ENCODE results near the gene DOK4. TPM values are rescaled to one million over a fixed set of nuclear protein-coding genes. Genes with fewer than 3 reads are reported as not detected.

Gene DOK4
- total RNA-seq, 1 experiment from 2014 or later: 27.4 TPM

DNA sequence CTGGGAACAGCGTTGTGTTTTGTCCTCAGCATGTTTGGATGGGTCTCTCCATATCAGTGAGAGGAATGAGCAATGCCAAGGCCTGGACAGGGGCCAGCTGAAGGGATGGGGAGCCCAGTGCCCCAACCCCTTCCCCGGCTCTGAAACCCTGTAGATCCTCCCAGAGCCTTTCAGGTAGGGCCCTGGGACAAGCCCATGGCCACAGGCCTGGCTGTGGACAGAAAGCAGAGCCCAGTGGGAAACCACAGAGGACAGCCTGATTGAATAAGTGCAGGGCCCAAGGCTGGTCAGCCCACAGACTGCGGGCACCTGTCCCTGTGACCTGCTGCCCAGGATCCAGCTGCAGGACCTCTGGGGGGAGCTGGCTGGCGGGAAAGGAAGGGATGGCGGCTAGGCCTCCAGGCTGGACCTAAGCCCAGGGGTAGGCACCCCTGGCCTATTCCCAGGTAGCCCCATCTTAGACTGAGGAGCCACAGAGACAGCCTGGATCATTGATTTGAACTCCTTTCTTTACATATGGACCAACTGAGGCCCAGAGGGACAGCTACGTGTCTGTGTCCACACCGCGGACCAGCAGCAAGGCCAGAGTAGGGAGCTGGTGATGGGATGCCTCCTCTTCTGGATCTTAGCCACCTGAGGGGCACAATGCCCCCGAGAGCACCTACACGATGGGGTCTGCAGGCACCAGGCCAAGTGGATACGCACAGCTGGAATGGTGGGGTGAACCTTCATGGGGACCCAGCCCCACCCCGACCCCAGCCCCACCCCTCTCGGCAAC is 48.8 kb upstream of the DOK4 start:
- Histone ChIP-seq H3K9me2 (ENCODE audit: insufficient read depth) (no peaks in the 10 kb centered on the region), H2AFZ (no peak overlapping the region), H3K4me3 (no peak overlapping the region), H3K79me2 (ENCODE audit: low read depth) (no peaks in the 10 kb centered on the region), H3K27me3 (ENCODE audit: insufficient read depth, low read depth) (0 out of 2 replicates have a peak, but pooled peaks cover 4% of the 10 kb centered on the region), H4K20me1 (ENCODE audit: insufficient read depth) (no peaks in the 10 kb centered on the region), H3K27ac (no peak overlapping the region), H3K9me3 (ENCODE audit: insufficient read depth, low read depth) (no peaks in the 10 kb centered on the region), H3K4me1 (replicated peaks; ENCODE audit: insufficient read depth) (no peaks in the 10 kb centered on the region; the same call in 1 of the 2 replicates), H3K4me2 (peak overlapping the region; percentile 67; the same call in 1 of the 2 replicates), H3K36me3 (ENCODE audit: low read depth) (no peaks in the 10 kb centered on the region), H3F3A (ENCODE audit: insufficient read depth, low read depth) (peaks cover 10% of the 10 kb centered on the region)
- intact Hi-C loops (cut with micrococcal nuclease; ENCODE audit: unreplicated experiment): no loop called here
- ChIA-PET CTCF (interaction anchor here (0.6 kb wide), 1 partner anchor 188 kb away, joined by 3 read pairs; no protein-coding TSS in a partner anchor), POLR2A (ENCODE audit: unreplicated experiment) (no interaction called here)
- DNase-seq: no peak
- no TSS peak for BruUV-seq (replicated peaks)
- TF ChIP-seq EZH2 (IDR thresholded peaks at IDR 0.05; ENCODE audit: low read depth): no peak
- TF ChIP-seq, protein P1, sequence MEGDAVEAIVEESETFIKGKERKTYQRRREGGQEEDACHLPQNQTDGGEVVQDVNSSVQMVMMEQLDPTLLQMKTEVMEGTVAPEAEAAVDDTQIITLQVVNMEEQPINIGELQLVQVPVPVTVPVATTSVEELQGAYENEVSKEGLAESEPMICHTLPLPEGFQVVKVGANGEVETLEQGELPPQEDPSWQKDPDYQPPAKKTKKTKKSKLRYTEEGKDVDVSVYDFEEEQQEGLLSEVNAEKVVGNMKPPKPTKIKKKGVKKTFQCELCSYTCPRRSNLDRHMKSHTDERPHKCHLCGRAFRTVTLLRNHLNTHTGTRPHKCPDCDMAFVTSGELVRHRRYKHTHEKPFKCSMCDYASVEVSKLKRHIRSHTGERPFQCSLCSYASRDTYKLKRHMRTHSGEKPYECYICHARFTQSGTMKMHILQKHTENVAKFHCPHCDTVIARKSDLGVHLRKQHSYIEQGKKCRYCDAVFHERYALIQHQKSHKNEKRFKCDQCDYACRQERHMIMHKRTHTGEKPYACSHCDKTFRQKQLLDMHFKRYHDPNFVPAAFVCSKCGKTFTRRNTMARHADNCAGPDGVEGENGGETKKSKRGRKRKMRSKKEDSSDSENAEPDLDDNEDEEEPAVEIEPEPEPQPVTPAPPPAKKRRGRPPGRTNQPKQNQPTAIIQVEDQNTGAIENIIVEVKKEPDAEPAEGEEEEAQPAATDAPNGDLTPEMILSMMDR (conservative IDR thresholded peaks at IDR 0.05): no peak

DNA sequence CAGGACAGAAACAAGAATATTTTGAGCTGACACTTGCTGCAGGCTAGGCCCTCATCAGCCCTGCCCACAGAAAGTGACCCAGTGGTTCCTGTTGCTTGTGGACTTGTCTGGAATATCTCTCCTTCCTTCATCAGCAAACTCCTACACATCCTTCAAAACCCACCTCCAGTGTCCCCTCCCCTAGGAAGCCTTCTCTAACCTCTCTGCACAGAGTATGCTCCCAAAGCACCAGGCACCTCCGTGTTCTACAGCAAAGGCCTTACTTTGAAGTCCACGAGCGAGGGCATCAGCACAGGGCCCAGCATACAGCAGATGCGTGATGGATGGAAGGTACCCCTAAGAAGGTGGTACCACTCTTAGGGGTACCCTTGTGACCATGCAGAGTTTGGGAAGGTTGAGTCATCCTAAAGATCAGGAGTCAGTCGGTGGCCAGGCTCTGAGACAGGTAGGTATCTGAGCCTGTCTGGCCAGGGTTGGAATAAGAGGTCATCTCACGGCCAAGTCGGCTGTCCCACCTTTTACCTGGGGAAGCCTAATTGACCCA is 48.1 kb upstream of the DOK4 start:
- H2AFZ ChIP-seq: no peak overlapping the region
- peaks cover 10% of the 10 kb centered on the region for H3F3A ChIP-seq (ENCODE audit: insufficient read depth, low read depth)
- no peak overlapping the region for H3K27ac ChIP-seq
- no peaks in the 10 kb centered on the region for H4K20me1 ChIP-seq (ENCODE audit: insufficient read depth)
- no peaks in the 10 kb centered on the region for H3K9me2 ChIP-seq (ENCODE audit: insufficient read depth)
- no peak for DNase-seq
- H3K27me3 ChIP-seq (ENCODE audit: insufficient read depth, low read depth): no peaks in the 10 kb centered on the region
- no peaks in the 10 kb centered on the region for H3K9me3 ChIP-seq (ENCODE audit: insufficient read depth, low read depth)
- H3K36me3 ChIP-seq (ENCODE audit: low read depth): no peaks in the 10 kb centered on the region
- intact Hi-C loops (cut with micrococcal nuclease; ENCODE audit: unreplicated experiment): no loop called here
- TF ChIP-seq, protein P1 (conservative IDR thresholded peaks at IDR 0.05): no peak
- no peak for TF ChIP-seq EZH2 (IDR thresholded peaks at IDR 0.05; ENCODE audit: low read depth)
- POLR2A ChIA-PET (ENCODE audit: unreplicated experiment): interaction anchor here (0.6 kb wide), 1 partner anchor 72 kb away, joined by 10 read pairs; the partner anchor contains the start of gene POLR2C
- H3K4me1 ChIP-seq (replicated peaks; ENCODE audit: insufficient read depth): no peaks in the 10 kb centered on the region; the same call in 1 of the 2 replicates
- no peaks in the 10 kb centered on the region for H3K79me2 ChIP-seq (ENCODE audit: low read depth)
- no peak overlapping the region for H3K4me3 ChIP-seq
- CTCF ChIA-PET: no interaction called here
- H3K4me2 ChIP-seq: no peak overlapping the region
- no TSS peak for BruUV-seq (replicated peaks)

DNA sequence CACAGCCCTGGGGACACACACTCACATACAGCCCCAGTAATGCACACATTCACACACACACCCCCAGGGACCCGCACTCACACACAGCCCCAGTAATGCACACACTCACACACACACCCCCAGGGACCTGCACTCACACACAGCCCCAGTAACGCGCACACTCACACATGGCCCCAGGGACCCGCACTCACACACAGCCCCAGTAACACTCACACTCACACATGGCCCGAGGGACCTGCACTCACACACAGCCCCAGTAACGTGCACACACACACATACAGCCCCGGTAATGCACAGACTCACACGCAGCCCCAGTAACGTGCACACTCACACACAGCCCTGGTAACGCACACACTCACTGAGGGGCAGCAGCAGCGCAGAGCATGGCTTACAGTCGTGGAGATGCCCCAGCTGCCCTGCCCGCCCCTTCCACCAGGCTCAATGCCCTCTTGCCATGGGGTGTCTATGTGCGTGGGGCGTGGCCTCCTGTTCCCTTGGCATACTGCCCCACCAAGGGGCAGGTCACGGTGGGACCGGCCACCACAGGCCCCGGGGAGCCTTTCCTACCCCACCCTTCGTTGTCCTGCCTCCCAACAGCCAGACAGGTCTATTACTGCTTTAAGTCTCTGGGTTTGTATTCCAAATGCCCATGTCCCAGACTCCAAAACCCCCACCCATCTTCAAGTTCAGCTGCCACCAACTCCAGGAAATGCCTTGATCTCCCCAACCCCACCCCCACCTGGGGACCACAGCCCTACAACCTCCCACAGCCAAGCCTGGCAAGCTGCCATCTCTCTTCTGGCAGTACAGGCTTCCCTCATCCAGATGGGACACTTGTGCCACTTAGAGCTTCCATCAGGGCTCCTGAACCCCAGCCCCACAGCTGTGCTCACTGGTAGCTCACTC is 47.4 kb upstream of the DOK4 start:
- no peak for TF ChIP-seq EZH2 (IDR thresholded peaks at IDR 0.05; ENCODE audit: low read depth)
- TF ChIP-seq, protein P1 (conservative IDR thresholded peaks at IDR 0.05): no peak
- DNase-seq: peak in 1 of 2 experiments; percentile 24
- H3K27me3 ChIP-seq (ENCODE audit: insufficient read depth, low read depth): no peaks in the 10 kb centered on the region
- H3K4me3 ChIP-seq: no peak overlapping the region
- H3K27ac ChIP-seq: no peak overlapping the region
- ChIA-PET POLR2A (ENCODE audit: unreplicated experiment) (interaction anchor here (0.6 kb wide), 1 partner anchor 71 kb away, joined by 10 read pairs; the partner anchor contains the start of gene POLR2C), CTCF (interaction anchor here (1.1 kb wide), 1 partner anchor 14 kb away, joined by 3 read pairs; no protein-coding TSS in a partner anchor)
- H3K36me3 ChIP-seq (ENCODE audit: low read depth): no peaks in the 10 kb centered on the region
- intact Hi-C loops (cut with micrococcal nuclease; ENCODE audit: unreplicated experiment): no loop called here
- H3K4me2 ChIP-seq: no peak overlapping the region
- H3F3A ChIP-seq (ENCODE audit: insufficient read depth, low read depth): peaks cover 10% of the 10 kb centered on the region
- no peaks in the 10 kb centered on the region for H3K9me3 ChIP-seq (ENCODE audit: insufficient read depth, low read depth)
- H3K9me2 ChIP-seq (ENCODE audit: insufficient read depth): no peaks in the 10 kb centered on the region
- H3K79me2 ChIP-seq (ENCODE audit: low read depth): no peaks in the 10 kb centered on the region
- no peaks in the 10 kb centered on the region for H4K20me1 ChIP-seq (ENCODE audit: insufficient read depth)
- BruUV-seq (replicated peaks): no TSS peak
- H3K4me1 ChIP-seq (replicated peaks; ENCODE audit: insufficient read depth): no peaks in the 10 kb centered on the region; the same call in 1 of the 2 replicates
- H2AFZ ChIP-seq: no peak overlapping the region
